DMS114 treated with DMSO at 0.1 percent for 48 hours (cell line): ENCODE data around the gene SPAG9.

ENCODE experiments used
- DNase-seq: peaks from one replicate; lab custom pipeline; 2025; ENCODE audit not compliant: unreplicated experiment; lab: John Stamatoyannopoulos, UW

The SPAG9 gene

GRCh38 chr17:50922721-50923405 lies 197.8 kb downstream of the SPAG9 start:
- DNase-seq: no peak

DNA sequence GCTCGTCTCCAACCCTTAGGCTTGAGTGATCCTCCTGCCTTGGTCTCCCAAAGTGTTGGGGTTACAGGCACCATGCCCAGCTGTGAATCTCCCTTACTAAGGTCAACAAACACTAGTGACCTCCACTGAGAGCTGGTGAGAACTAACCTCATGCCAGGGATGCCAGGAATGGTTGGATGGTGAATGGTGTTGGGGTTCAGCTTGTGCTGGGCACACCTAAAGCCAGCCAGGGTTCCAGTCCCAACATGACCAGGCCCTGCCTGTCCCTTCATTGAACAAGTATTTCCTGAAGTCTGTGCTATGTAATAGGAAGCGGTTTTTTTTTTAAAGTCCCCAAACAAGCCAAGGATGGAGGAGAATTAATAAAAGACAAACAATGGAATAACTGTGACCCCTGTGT lies 198.6 kb downstream of the SPAG9 start:
- no peak for DNase-seq

DNA sequence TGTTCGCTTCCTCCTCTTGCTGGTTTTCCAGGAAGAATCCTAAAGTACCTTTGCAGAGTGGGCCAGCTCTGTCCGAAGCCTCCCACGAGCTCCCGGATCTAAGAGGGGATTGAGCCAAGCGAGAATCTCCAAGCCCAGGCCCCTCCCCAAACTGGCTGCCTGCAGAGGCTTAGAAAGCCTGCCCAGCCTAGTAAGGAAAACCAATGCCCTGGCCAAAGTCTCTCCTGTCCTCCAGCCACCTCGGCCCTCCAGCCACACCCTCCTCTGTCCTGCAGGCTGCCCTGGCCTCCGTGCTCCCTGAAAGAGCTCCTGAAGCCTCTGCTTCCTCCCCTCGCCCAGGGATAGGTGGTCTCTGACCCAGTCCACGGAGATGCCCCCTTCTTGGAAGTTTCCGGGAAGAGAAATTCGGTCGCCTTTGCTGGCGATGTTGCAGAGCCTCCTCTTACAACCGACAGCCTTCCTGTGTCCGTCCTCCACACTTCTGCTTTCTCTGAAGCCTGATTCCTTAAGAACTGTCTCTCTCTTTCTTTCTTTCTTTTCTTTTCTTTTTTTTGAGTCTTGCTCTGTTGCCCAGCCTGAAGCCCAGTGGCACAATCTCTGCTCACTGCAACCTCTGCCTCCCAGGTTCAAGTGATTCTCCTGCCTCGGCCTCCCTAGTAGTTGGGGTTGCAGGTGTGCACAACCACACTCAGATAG lies 199.6 kb downstream of the SPAG9 start:
- no peak for DNase-seq

- no peak for DNase-seq
Observed at GRCh38 chr17:50920041-50920410, 200.6 kb downstream of the SPAG9 start.

DNA sequence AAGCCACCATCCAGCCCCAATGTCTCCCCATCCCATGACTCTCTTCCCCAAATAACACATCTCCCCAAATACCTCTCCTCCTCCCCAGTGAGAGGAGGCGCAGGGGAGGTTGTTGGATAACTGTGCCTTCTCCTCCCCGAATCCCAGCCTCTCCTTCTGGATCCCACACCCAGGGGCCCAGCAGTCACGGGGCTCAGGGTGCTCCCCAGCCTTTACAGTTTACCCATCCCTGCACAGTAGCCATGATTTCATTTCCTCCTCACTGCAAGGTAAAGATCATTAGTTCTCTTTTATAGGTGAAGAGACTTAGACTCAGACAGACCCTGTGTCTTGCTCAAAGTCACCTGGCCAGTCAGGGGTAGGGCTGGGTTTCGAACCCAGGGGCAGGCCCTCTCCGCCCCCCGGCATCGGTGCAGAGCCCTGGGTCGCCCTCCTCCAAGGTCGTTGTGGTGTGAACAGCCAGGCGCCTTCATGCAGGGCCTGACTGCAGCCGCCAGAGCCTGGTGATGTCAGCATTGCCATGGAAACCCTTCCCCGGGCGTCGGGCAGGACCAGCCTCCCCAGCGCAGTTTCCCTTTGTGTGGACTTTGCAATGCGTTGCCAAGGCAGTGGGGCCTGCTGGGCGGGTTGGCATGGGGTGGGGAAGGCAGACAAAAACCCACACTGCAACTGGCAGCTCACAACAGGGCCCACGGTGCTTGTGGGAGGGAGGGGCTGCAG lies 201.2 kb downstream of the SPAG9 start:
- no peak for DNase-seq

GRCh38 chr17:50918933-50919296 lies 201.8 kb downstream of the SPAG9 start:
- DNase-seq: no peak

DNA sequence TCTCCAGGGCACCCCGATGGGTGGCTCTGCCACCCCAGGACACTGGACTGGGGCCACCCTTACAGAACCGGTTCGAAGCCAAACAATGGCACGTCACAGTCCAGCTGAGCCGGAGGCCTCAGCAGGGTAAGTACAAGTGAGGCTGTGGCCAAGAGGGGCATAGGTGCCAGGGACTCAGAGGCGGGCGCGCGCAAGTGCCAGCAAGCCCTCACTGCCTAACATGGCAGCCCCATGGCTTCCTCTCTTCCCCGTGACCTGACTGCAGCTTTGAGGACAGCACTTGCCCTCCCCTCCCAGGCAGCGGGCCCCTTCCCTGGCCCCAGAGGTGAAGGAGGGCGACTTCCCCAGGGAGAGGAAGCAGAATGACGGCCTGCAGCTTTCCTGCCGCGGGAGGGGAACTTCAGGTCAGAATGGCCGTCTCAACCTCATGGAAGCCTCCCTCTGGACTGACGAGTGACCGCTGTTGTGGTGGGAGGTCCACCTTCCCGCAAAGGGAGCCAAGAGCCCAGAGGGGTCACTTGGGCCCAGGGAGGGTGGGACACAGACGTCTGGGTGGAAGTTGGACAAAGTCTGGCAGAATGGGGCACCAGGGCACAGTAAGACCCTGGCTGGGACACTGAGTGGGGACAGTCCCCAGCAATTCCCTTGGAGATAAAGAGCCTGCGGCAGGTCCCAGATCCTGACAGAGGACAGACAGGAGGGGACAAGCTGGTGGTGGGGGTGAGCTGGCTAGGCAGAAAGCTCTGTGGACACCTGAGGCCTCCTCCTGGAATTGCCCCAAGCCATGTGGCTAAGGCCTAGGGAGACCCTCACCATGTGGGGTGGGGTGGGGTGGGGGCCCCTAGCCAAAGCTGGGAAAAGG lies 202.4 kb downstream of the SPAG9 start:
- DNase-seq: no peak

DNA sequence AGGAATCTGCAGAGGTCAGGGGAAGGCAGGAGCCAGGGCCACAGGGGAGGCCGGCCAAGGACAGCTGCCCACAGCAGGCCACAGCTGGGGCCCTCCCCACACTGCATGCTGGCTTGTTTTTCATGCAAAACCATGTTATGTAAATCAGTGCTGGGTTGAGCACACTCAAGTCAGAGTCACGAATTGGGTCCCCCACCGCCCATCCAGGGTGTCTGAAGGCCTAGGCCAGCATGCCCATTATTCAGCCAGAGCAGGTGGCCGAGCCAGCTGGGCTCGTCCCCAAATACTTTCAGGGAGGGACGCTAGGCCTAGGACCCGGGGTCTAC lies 203.3 kb downstream of the SPAG9 start:
- DNase-seq: no peak

DNA sequence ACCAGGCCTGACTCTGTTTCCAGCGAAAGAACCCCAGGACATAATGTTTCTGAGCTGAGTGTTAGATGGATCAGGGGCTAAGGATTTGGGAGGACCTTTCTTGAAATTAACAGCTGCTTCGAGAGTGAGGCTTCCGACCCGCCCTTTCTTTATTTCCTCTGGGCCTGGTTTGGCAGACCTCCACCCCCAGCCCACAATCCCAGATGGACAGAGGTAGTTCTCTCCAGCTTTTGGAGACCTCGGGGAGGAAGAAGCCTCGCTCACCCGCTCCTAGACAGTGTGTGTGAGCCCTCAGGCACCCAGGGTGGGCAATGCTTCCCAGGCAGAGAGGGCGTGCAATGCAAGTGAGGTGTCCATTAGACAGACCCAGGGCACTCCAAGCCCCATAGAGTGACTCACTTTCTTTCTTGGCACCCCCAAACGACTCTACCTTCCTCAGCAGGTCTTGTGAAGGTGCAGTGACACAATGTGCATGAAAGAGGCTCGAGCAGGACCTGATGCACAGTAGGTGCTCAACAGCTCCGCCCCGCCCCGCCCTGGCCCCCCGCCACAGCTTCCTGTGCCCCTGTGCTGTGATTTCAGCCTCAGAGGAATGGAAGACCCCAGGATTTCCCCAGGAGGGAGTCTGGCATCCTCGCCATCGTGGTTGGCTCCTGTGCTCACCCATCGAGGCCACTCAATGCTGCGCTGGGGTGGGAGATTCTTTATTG lies 203.8 kb downstream of the SPAG9 start:
- DNase-seq: no peak

GRCh38 chr17:50916026-50916707 lies 204.5 kb downstream of the SPAG9 start:
- DNase-seq: no peak

GRCh38 chr17:50914505-50915063 lies 206.1 kb downstream of the SPAG9 start:
- DNase-seq: no peak

- no peak for DNase-seq
Observed at GRCh38 chr17:50913120-50913519, 207.5 kb downstream of the SPAG9 start.
